A549 (cell line): Measurements from ENCODE around the gene LIPE.

Source experiments
- CBX8 ChIP-seq: fragments of 200-600 bp; sonication (generic); IDR thresholded peaks from 2 replicates; pipeline ENCODE4 v1.6.1; 2016
- CEBPB ChIP-seq, 2 experiments: fragments of >200 bp in 1 of 2; sonication (Bioruptor Twin) in 1 of 2; formaldehyde crosslinking in 1 of 2; IDR thresholded peaks; 2 replicates each; pipeline ENCODE4 v1.6.1; 2012 to 2016
- EP300 ChIP-seq, 2 experiments: fragments of >200 bp; sonication (Bioruptor Twin); formaldehyde crosslinking; IDR thresholded peaks; 2 replicates in 1 of 2; 3 replicates in 1 of 2; pipeline ENCODE4 v1.6.1; 2016 to 2017
- FOSL2 ChIP-seq, 2 experiments: fragments of 450-650 bp in 1 of 2; fragments of >200 bp in 1 of 2; sonication (Bioruptor Twin) in 1 of 2; formaldehyde crosslinking; IDR thresholded peaks; 2 replicates each; pipeline versions ENCODE4 v1.5.0 to v1.6.1; 2016 to 2020; ENCODE audit warnings: mild to moderate bottlenecking in 1 of 2, moderate library complexity in 1 of 2
- MAFK ChIP-seq: fragments of 450-650 bp; IDR thresholded peaks from 2 replicates; pipeline ENCODE4 v1.6.1; 2014; ENCODE audit not compliant: partially characterized antibody
- NR3C1 ChIP-seq: fragments of >200 bp; sonication (Bioruptor Twin); formaldehyde crosslinking; IDR thresholded peaks from 3 replicates; pipeline ENCODE4 v1.6.1; 2017
- POLR2A ChIP-seq: IDR thresholded peaks from 2 replicates; pipeline ENCODE4 v1.6.1; 2012; ENCODE audit warnings: mild to moderate bottlenecking, low read length
- RFX5 ChIP-seq: fragments of 450-650 bp; IDR thresholded peaks from 2 replicates; pipeline ENCODE4 v1.7.1; 2014; ENCODE audit warnings: antibody characterized with exemption, mild to moderate bottlenecking, moderate library complexity
- SMC3 ChIP-seq: fragments of >200 bp; sonication (Bioruptor Twin); formaldehyde crosslinking; IDR thresholded peaks from 3 replicates; pipeline ENCODE4 v1.6.1; 2018; ENCODE audit warnings: inconsistent platforms
- ZFP36 ChIP-seq: fragments of 450-650 bp; IDR thresholded peaks from 2 replicates; pipeline ENCODE4 v1.6.1; 2014; ENCODE audit warnings: borderline replicate concordance; ENCODE audit not compliant: partially characterized antibody
- TF ChIP-seq, protein P1 (sequence below): fragments of >200 bp; sonication (Bioruptor Twin); formaldehyde crosslinking; IDR thresholded peaks from 3 replicates; pipeline ENCODE4 v1.5.1; 2016
- TF ChIP-seq, protein P2 (sequence below): fragments of 200-600 bp; sonication (generic); IDR thresholded peaks from 2 replicates; pipeline ENCODE4 v1.6.1; 2016; ENCODE audit warnings: antibody characterized with exemption, mild to moderate bottlenecking, moderate library complexity

GRCh38 chr19:42423462-42424344 is 3.5 kb downstream of the LIPE start:
- TF ChIP-seq SMC3 (no peak), POLR2A (no peak), NR3C1 (no peak), CBX8 (no peak), RFX5 (no peak), EP300 (IDR thresholded peaks at IDR 0.05) (no peak), ZFP36 (no peak), FOSL2 (IDR thresholded peaks at IDR 0.05) (no peak), FOSL2 (CRISPR knock-in tag; IDR thresholded peaks at IDR 0.05) (no peak), CEBPB (IDR thresholded peaks at IDR 0.05) (peak; percentile 38 to 68; a peak in 2 of 4 replicates), MAFK (no peak)
- TF ChIP-seq, protein P1, sequence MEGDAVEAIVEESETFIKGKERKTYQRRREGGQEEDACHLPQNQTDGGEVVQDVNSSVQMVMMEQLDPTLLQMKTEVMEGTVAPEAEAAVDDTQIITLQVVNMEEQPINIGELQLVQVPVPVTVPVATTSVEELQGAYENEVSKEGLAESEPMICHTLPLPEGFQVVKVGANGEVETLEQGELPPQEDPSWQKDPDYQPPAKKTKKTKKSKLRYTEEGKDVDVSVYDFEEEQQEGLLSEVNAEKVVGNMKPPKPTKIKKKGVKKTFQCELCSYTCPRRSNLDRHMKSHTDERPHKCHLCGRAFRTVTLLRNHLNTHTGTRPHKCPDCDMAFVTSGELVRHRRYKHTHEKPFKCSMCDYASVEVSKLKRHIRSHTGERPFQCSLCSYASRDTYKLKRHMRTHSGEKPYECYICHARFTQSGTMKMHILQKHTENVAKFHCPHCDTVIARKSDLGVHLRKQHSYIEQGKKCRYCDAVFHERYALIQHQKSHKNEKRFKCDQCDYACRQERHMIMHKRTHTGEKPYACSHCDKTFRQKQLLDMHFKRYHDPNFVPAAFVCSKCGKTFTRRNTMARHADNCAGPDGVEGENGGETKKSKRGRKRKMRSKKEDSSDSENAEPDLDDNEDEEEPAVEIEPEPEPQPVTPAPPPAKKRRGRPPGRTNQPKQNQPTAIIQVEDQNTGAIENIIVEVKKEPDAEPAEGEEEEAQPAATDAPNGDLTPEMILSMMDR: no peak
- TF ChIP-seq, protein P2, sequence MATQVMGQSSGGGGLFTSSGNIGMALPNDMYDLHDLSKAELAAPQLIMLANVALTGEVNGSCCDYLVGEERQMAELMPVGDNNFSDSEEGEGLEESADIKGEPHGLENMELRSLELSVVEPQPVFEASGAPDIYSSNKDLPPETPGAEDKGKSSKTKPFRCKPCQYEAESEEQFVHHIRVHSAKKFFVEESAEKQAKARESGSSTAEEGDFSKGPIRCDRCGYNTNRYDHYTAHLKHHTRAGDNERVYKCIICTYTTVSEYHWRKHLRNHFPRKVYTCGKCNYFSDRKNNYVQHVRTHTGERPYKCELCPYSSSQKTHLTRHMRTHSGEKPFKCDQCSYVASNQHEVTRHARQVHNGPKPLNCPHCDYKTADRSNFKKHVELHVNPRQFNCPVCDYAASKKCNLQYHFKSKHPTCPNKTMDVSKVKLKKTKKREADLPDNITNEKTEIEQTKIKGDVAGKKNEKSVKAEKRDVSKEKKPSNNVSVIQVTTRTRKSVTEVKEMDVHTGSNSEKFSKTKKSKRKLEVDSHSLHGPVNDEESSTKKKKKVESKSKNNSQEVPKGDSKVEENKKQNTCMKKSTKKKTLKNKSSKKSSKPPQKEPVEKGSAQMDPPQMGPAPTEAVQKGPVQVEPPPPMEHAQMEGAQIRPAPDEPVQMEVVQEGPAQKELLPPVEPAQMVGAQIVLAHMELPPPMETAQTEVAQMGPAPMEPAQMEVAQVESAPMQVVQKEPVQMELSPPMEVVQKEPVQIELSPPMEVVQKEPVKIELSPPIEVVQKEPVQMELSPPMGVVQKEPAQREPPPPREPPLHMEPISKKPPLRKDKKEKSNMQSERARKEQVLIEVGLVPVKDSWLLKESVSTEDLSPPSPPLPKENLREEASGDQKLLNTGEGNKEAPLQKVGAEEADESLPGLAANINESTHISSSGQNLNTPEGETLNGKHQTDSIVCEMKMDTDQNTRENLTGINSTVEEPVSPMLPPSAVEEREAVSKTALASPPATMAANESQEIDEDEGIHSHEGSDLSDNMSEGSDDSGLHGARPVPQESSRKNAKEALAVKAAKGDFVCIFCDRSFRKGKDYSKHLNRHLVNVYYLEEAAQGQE: no peak
